ENCODE data around the gene C1QL4.
"Not testable (repeated sequence)": the region's sequence is repeated elsewhere in the genome, so short reads cannot be mapped to it uniquely, and the experiment has no call there.

Gene C1QL4

DNA sequence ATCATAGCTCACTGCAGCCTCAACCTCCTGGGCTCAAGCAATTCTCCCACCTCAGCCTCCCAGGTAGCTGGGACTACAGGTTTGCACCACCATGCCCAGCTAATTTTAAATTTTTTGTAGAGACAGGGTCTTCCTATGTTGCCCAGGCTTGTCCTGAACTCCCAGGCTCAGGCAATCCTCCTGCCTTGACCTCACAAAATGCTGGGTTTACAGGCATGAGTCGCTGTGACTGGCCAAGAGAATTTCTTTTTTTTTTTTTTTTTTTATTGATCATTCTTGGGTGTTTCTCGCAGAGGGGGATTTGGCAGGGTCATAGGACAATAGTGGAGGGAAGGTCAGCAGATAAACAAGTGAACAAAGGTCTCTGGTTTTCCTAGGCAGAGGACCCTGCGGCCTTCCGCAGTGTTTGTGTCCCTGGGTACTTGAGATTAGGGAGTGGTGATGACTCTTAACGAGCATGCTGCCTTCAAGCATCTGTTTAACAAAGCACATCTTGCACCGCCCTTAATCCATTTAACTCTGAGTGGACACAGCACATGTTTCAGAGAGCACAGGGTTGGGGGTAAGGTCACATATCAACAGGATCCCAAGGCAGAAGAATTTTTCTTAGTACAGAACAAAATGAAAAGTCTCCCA, 54.1 kb downstream of the C1QL4 start:
- DNase-seq (ENCODE audit: low read depth in 3 of 3, low spot score in 1 of 3), result not testable (repeated sequence)

Data from stimulated activated CD4-positive, alpha-beta T cell treated with anti-CD3 and anti-CD28 coated beads, TNF-alpha, amount 100 ng/mL, for 1 hour (primary cell).